ENCODE data around the gene CCDC93.

CCDC93 gene

GRCh38 chr2:118014492-118014824, 588 bp upstream of the CCDC93 start:
- peak overlapping the region; percentile 70 for H3K4me3 ChIP-seq (replicated peaks; ENCODE audit: low read depth, low read length)
- TF ChIP-seq, protein P1, sequence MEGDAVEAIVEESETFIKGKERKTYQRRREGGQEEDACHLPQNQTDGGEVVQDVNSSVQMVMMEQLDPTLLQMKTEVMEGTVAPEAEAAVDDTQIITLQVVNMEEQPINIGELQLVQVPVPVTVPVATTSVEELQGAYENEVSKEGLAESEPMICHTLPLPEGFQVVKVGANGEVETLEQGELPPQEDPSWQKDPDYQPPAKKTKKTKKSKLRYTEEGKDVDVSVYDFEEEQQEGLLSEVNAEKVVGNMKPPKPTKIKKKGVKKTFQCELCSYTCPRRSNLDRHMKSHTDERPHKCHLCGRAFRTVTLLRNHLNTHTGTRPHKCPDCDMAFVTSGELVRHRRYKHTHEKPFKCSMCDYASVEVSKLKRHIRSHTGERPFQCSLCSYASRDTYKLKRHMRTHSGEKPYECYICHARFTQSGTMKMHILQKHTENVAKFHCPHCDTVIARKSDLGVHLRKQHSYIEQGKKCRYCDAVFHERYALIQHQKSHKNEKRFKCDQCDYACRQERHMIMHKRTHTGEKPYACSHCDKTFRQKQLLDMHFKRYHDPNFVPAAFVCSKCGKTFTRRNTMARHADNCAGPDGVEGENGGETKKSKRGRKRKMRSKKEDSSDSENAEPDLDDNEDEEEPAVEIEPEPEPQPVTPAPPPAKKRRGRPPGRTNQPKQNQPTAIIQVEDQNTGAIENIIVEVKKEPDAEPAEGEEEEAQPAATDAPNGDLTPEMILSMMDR (IDR thresholded peaks at IDR 0.05; ENCODE audit: low read depth, low read length, missing control alignments) = no peak
- DNase-seq (ENCODE audit: extremely low read depth, low read depth) = no peak

GRCh38 chr2:118013221-118013723, 598 bp downstream of the CCDC93 start:
- DNase-seq (ENCODE audit: extremely low read depth, low read depth) = no peak
- TF ChIP-seq, protein P1 (IDR thresholded peaks at IDR 0.05; ENCODE audit: low read depth, low read length, missing control alignments) = no peak
- H3K4me3 ChIP-seq (replicated peaks; ENCODE audit: low read depth, low read length) = peak overlapping the region; percentile 70

GRCh38 chr2:118012778-118013177, 1.1 kb downstream of the CCDC93 start:
- TF ChIP-seq, protein P1 (IDR thresholded peaks at IDR 0.05; ENCODE audit: low read depth, low read length, missing control alignments) = no peak
- DNase-seq (ENCODE audit: extremely low read depth, low read depth) = no peak
- peak overlapping the region; percentile 70 for H3K4me3 ChIP-seq (replicated peaks; ENCODE audit: low read depth, low read length)

GRCh38 chr2:118010473-118010872, 3.4 kb downstream of the CCDC93 start:
- H3K4me3 ChIP-seq (replicated peaks; ENCODE audit: low read depth, low read length) = no peak overlapping the region
- TF ChIP-seq, protein P1 (IDR thresholded peaks at IDR 0.05; ENCODE audit: low read depth, low read length, missing control alignments) = no peak
- DNase-seq (ENCODE audit: extremely low read depth, low read depth) = no peak

- no peak for DNase-seq (ENCODE audit: extremely low read depth, low read depth)
- H3K4me3 ChIP-seq (replicated peaks; ENCODE audit: low read depth, low read length) = no peak overlapping the region
- TF ChIP-seq, protein P1 (IDR thresholded peaks at IDR 0.05; ENCODE audit: low read depth, low read length, missing control alignments) = no peak
Observed at GRCh38 chr2:118006861-118007260, 7.0 kb downstream of the CCDC93 start.

GRCh38 chr2:118006326-118006725, 7.5 kb downstream of the CCDC93 start:
- TF ChIP-seq, protein P1 (IDR thresholded peaks at IDR 0.05; ENCODE audit: low read depth, low read length, missing control alignments) = no peak
- no peak for DNase-seq (ENCODE audit: extremely low read depth, low read depth)

DNA sequence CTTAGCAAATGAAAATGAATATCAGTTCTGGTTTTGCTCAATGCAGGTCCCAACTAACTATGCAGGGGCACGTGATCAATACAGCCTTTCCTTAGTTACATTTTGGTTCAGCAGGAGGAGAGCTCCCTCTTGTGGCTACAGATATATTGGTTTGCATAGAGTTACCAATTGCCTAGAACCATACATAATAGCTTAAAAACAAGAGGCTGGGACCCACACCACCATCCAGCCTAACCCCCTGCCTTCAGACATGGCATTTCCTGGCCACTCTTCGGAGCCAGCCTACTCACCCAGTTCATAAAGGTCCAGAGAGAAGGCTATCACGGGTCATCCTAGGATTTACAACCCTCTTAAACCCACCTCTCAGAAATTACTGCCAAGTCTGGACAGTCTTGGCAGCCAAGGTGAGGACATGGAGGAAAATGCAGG, 10.5 kb downstream of the CCDC93 start:
- peak; percentile 76 for DNase-seq (ENCODE audit: extremely low read depth, low read depth)
- TF ChIP-seq, protein P1 (IDR thresholded peaks at IDR 0.05; ENCODE audit: low read depth, low read length, missing control alignments) = peak; percentile 82
- H3K4me3 ChIP-seq (replicated peaks; ENCODE audit: low read depth, low read length) = no peak overlapping the region

More at GRCh38 chr2:118006326-118006725, 7.5 kb downstream of the CCDC93 start:
- no peak overlapping the region for H3K4me3 ChIP-seq (replicated peaks; ENCODE audit: low read depth, low read length)

All from HFF-Myc (cell line).